ENCODE measurements around the gene CLOCK. TPM values are rescaled to one million over a fixed set of nuclear protein-coding genes. Genes with fewer than 3 reads are reported as not detected.

Gene CLOCK
- total and polyA plus RNA-seq, 2 of the 13 experiments (the other 11 are each of a cell fraction or from before 2014, with no cell fraction given), result 8.8 to 13.5 TPM

DNA sequence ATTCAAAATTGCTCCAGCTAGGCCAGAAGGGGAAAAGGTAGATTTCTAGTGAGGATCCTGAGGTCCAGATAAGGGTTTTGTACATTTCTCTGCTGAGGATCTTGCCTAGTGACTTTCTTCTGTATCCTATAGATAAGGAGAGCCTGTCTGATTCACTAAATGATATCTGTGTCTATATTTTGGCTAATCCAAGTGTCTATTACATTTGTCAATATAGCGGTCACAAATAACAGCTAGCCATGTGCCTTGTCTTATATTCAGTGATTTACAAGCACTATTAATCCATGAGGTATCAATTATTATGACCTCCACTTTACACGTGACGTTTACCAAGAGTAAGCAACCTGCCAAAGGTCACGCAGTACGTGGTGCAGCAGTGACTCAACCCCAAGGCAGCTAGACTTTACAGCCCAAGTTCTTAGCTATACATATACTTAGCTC lies 109.3 kb downstream of the CLOCK start (continued):
- TF ChIP-seq, protein P1, sequence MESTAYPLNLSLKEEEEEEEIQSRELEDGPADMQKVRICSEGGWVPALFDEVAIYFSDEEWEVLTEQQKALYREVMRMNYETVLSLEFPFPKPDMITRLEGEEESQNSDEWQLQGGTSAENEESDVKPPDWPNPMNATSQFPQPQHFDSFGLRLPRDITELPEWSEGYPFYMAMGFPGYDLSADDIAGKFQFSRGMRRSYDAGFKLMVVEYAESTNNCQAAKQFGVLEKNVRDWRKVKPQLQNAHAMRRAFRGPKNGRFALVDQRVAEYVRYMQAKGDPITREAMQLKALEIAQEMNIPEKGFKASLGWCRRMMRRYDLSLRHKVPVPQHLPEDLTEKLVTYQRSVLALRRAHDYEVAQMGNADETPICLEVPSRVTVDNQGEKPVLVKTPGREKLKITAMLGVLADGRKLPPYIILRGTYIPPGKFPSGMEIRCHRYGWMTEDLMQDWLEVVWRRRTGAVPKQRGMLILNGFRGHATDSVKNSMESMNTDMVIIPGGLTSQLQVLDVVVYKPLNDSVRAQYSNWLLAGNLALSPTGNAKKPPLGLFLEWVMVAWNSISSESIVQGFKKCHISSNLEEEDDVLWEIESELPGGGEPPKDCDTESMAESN (CRISPR knock-in tag; conservative IDR thresholded peaks at IDR 0.05), result no peak
- TF ChIP-seq FOSL2 (CRISPR knock-in tag; IDR thresholded peaks at IDR 0.05), result peak; percentile 72

DNA sequence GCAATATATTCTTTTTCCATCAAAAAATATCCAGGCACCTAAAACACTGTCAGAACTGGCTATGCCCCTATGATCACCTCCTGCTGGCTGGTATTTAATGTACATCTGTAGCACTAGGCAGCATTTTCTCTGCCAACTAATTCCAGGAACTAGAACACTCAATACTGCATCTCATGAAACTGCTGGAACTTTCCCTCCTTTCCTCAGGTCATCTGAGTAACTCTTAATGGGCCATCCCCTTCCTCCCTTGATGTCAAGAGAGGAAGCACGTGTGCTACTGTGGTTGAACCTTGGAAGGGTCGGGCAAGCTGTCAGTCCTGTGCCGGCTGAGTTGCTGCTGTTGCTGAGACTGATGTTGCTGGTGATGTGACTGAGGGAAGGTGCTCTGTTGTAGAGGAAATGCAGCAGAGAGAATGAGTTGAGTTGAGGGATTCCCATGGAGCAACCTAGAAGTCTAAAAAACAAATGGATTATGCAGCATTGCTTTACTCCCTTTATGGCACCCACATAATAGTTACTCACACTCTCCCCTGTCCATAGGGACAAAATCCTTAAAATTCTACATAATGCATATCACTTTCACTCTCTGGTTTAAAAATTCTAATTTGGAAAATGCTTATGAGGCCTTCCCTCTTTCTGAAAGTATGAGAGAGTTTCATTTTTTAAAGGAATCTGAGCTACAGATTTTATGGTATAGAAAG lies 111.4 kb downstream of the CLOCK start:
- H3K4me2 ChIP-seq (ENCODE audit: low read depth, low read length), result no peak overlapping the region
- POLR2A ChIA-PET, result no interaction called here
- H3K9ac ChIP-seq (ENCODE audit: insufficient read depth, low read depth, low read length), result no peak overlapping the region
- intact Hi-C loops (cut with micrococcal nuclease; ENCODE audit: unreplicated experiment), result no loop called here
- no peak overlapping the region for H2AFZ ChIP-seq (ENCODE audit: low read length)
- no peak overlapping the region for H3K4me3 ChIP-seq (replicated peaks in 1 of 3; ENCODE audit: insufficient read depth in 1 of 3, low read depth in 2 of 3, low read length in 3 of 3)
- H4K20me1 ChIP-seq (ENCODE audit: insufficient read depth, low read length), result no peaks in the 10 kb centered on the region
- H3K79me2 ChIP-seq (ENCODE audit: insufficient read depth, low read length), result no peaks in the 10 kb centered on the region
- CTCF ChIA-PET (ENCODE audit: low intra/inter-chr PET ratio, low total read pairs), result no interaction called here
- in situ Hi-C loops (cut with HindIII; ENCODE audit: extremely low pct_ligation_motif_present, low pct_unique_long_range_greater_than_20kb), result no loop called here
- H3K4me1 ChIP-seq (ENCODE audit: insufficient read depth, low read length), result peaks cover 28% of the 10 kb centered on the region
- peak; percentile 52 for ATAC-seq
- peaks cover 5 to 34% of the 10 kb centered on the region in 2 experiments for H3K36me3 ChIP-seq (replicated peaks in 1 of 2; ENCODE audit: control insufficient read depth in 1 of 2, insufficient read depth in 2 of 2, low read length in 2 of 2)
- WGBS (ENCODE audit: low lambda C conversion rate), result 89% methylated on average over 3 of the region's 3 CpGs
- H3K9me3 ChIP-seq (ENCODE audit: low read length), result no peaks in the 10 kb centered on the region
- no peak for FAIRE-seq
- no peak for DNase-seq (ENCODE audit: low spot score)
- H3K27me3 ChIP-seq (ENCODE audit: control insufficient read depth in 1 of 2, insufficient read depth in 2 of 2, low read length in 2 of 2), result no peaks in the 10 kb centered on the region
- no TSS peak for BruUV-seq (replicated peaks)
- TF ChIP-seq AGO2 (optimal IDR thresholded peaks at IDR 0.05; ENCODE audit: low read depth, low read length) (no peak), GTF3A (CRISPR knock-in tag; conservative IDR thresholded peaks at IDR 0.05) (no peak), RBM22 (optimal IDR thresholded peaks at IDR 0.05; ENCODE audit: low read length) (peak; percentile 34), ZSCAN9 (CRISPR knock-in tag; IDR thresholded peaks at IDR 0.05; ENCODE audit: borderline replicate concordance) (no peak), TEAD3 (CRISPR knock-in tag; optimal IDR thresholded peaks at IDR 0.05; ENCODE audit: borderline replicate concordance) (peak; percentile 85), HMG20A (CRISPR knock-in tag; IDR thresholded peaks at IDR 0.05; ENCODE audit: borderline replicate concordance) (no peak), ZNF431 (CRISPR knock-in tag; IDR thresholded peaks at IDR 0.05; ENCODE audit: borderline replicate concordance, low read depth) (no peak)
- TF ChIP-seq, protein P2, sequence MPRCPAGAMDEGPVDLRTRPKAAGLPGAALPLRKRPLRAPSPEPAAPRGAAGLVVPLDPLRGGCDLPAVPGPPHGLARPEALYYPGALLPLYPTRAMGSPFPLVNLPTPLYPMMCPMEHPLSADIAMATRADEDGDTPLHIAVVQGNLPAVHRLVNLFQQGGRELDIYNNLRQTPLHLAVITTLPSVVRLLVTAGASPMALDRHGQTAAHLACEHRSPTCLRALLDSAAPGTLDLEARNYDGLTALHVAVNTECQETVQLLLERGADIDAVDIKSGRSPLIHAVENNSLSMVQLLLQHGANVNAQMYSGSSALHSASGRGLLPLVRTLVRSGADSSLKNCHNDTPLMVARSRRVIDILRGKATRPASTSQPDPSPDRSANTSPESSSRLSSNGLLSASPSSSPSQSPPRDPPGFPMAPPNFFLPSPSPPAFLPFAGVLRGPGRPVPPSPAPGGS (CRISPR knock-in tag; IDR thresholded peaks at IDR 0.05), result no peak
- TF ChIP-seq, protein P3, sequence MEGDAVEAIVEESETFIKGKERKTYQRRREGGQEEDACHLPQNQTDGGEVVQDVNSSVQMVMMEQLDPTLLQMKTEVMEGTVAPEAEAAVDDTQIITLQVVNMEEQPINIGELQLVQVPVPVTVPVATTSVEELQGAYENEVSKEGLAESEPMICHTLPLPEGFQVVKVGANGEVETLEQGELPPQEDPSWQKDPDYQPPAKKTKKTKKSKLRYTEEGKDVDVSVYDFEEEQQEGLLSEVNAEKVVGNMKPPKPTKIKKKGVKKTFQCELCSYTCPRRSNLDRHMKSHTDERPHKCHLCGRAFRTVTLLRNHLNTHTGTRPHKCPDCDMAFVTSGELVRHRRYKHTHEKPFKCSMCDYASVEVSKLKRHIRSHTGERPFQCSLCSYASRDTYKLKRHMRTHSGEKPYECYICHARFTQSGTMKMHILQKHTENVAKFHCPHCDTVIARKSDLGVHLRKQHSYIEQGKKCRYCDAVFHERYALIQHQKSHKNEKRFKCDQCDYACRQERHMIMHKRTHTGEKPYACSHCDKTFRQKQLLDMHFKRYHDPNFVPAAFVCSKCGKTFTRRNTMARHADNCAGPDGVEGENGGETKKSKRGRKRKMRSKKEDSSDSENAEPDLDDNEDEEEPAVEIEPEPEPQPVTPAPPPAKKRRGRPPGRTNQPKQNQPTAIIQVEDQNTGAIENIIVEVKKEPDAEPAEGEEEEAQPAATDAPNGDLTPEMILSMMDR (CRISPR knock-in tag; IDR thresholded peaks at IDR 0.05), result 0 out of 2 replicates have a peak, but pooled peaks have one; percentile 6
- no peak overlapping the region for H3K27ac ChIP-seq (ENCODE audit: extremely low read length, insufficient read depth, low read length)
